SK-N-MC (cell line): ENCODE data around the gene TLX2.

Experiments
- EZH2 ChIP-seq: fragments of 200-600 bp; sonication (generic); IDR thresholded peaks from one replicate; pipeline ENCODE4 v1.6.1; 2017; ENCODE audit warnings: antibody characterized with exemption
- FOXP2 ChIP-seq: optimal IDR thresholded peaks from 2 replicates; pipeline ENCODE3; 2011; ENCODE audit warnings: mild to moderate bottlenecking, moderate library complexity; ENCODE audit not compliant: insufficient read depth; ENCODE audit errors: extremely low read length, control extremely low read depth
- POLR2AphosphoS5 ChIP-seq: IDR thresholded peaks from 2 replicates; pipeline ENCODE4 v1.6.1; 2012; ENCODE audit warnings: mild to moderate bottlenecking, low read depth, low read length, borderline replicate concordance

DNA sequence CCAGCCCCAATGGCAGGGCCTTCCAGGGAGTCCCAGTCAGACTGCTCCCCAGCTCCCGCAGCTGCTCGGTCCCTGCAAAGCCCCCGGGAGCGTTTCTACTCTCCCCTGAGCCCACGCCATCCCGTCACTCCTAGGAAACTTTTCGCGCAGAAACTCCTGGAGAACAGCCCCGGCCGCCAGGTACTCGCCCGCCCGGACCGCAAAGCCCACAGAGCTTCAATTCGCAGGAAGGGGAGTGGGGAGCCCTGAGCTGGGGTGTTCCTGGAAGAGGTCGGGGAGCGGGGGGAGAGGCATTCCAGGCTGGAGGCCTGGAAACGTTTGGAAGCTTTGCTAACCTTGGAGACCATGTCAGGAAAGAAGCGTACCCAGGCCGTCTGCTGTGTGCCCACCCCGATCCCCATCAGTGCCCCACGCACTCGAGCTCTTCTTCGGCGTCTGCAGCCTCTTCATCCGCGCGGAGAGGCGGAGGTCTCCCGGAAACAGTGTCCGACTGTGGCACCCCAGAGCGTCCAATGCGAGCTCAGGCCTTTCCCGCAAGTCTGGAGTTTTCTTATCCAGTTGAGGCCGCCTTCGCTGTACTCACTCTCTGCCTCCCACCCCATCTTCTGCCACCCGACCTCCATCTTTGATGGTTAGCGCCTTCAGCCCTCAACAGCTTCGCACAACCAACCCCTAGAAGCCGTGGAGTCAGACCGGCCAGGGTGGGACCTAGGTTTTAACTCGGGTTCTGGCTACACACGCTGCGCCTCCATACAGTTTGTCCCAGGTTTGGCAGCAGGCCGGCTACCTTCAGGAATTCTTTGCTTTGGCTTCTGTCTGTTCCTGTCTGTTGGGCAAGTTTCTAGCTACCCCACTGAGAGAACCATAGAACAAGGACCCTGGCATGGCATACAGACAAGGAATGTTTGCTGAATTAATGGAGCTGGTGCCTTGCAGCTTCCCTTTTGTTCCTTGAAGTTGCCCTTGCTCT is 10.5 kb upstream of the TLX2 start:
- TF ChIP-seq EZH2 (no peak), POLR2AphosphoS5 (no peak), FOXP2 (no peak)
